ENCODE measurements around the gene PARD3. TPM values are rescaled to one million over a fixed set of nuclear protein-coding genes. Genes with fewer than 3 reads are reported as not detected.

PARD3 gene
- total RNA-seq, 3 donors from 2014 or later (not counting 1 experiment from before 2014, with no cell fraction given) = 0.14 to 0.49 (median 0.38) TPM

DNA sequence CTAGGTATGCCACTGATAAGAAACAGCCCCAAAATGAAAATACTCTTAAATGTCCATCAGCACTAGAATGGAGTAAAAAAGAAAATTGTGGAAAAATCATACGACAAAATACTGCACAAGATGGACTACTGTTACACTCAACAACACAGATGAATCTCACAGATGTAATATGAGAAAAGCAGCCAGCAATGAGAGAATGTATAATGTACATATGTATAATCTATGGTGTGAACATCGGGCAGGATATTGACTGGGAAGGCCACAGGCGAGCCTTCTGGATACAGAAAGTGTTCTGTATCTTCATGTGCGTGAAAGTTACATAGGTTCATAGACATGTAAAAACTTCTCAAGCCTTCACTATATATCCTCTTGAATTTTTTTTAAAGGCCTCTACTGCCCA is 212.6 kb downstream of the PARD3 start:
- TF ChIP-seq CTCF (IDR thresholded peaks at IDR 0.05) = no peak
- H3K27ac Mint-ChIP-seq = no peak overlapping the region
- Histone ChIP-seq H3K4me1 (ENCODE audit: control insufficient read depth, insufficient read depth, low read length) (no peaks in the 10 kb centered on the region), H3K36me3 (ENCODE audit: control insufficient read depth, insufficient read depth, low read length) (no peaks in the 10 kb centered on the region), H3K9me3 (ENCODE audit: control insufficient read depth, insufficient read depth, low read length) (no peaks in the 10 kb centered on the region), H3K27ac (ENCODE audit: low read length) (no peak overlapping the region), H3K27me3 (ENCODE audit: control insufficient read depth, insufficient read depth, low read length) (no peaks in the 10 kb centered on the region), H3K4me3 (ENCODE audit: low read length) (no peak overlapping the region)
- WGBS (ENCODE audit: insufficient coverage) = 100% methylated on average over 3 of the region's 4 CpGs
- peaks cover 0 to 4% of the 10 kb centered on the region in 2 donors for H3K27me3 Mint-ChIP-seq (ENCODE audit: low read depth in 2 of 2)
- intact Hi-C loops (cut with micrococcal nuclease) = no loop called here
- H3K9me3 Mint-ChIP-seq = no peaks in the 10 kb centered on the region
- H3K4me1 Mint-ChIP-seq = no peaks in the 10 kb centered on the region
- ATAC-seq (no peak), DNase-seq (no peak)
- H3K4me3 Mint-ChIP-seq = no peak overlapping the region
- H3K36me3 Mint-ChIP-seq = no peaks in the 10 kb centered on the region

GRCh38 chr10:34601691-34602090 is 213.4 kb downstream of the PARD3 start:
- WGBS (ENCODE audit: insufficient coverage) = no CpG with 5 or more reads among the region's 4 CpGs
- H3K27ac ChIP-seq (ENCODE audit: low read length) = no peak overlapping the region
- H3K4me1 Mint-ChIP-seq = no peaks in the 10 kb centered on the region
- no peaks in the 10 kb centered on the region for H3K27me3 ChIP-seq (ENCODE audit: control insufficient read depth, insufficient read depth, low read length)
- H3K36me3 Mint-ChIP-seq = no peaks in the 10 kb centered on the region
- ATAC-seq (no peak), DNase-seq (no peak)
- H3K36me3 ChIP-seq (ENCODE audit: control insufficient read depth, insufficient read depth, low read length) = no peaks in the 10 kb centered on the region
- no peak overlapping the region for H3K4me3 ChIP-seq (ENCODE audit: low read length)
- peaks cover 0 to 4% of the 10 kb centered on the region in 2 donors for H3K27me3 Mint-ChIP-seq (ENCODE audit: low read depth in 2 of 2)
- no peak overlapping the region for H3K4me3 Mint-ChIP-seq
- no peaks in the 10 kb centered on the region for H3K9me3 Mint-ChIP-seq
- intact Hi-C loops (cut with micrococcal nuclease) = no loop called here
- H3K4me1 ChIP-seq (ENCODE audit: control insufficient read depth, insufficient read depth, low read length) = no peaks in the 10 kb centered on the region
- no peak overlapping the region for H3K27ac Mint-ChIP-seq
- no peaks in the 10 kb centered on the region for H3K9me3 ChIP-seq (ENCODE audit: control insufficient read depth, insufficient read depth, low read length)
- no peak for TF ChIP-seq CTCF (IDR thresholded peaks at IDR 0.05)

DNA sequence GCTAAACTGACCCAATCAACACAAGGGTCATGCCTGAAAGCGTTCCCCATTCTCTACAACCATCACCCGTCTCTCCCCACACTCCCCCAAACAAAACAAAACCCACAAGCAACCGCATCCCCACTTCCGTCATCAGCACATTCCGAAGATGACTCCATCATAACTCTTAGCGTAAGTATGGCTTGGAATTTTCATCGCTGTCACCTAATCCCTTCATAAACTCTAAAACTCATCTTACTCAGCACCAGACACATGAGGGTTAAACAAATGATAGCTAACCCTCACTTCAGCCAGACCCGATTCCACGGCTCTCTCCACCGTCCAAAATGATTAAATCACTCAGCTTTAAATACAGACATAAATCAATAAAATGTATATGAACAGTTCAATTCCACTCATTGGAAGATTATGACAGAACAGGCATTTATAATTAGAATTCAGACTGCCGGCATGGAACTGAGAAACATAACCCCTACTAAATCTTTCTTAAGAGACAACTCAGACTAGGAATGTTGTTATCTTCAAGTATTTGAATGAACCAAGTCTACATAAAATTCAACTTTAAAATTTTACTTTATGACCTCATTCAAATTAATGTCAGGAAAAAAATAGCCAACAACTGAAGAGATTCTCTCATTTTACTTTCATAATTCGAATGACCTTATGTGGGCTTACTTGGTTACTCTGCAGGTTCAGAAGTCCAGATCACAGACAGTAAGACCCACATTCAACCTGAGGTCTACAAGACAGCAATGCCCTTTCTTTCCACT is 215.9 kb downstream of the PARD3 start:
- no peak overlapping the region for H3K4me3 ChIP-seq (ENCODE audit: low read length)
- Mint-ChIP-seq H3K4me1 (no peaks in the 10 kb centered on the region), H3K27ac (no peak overlapping the region), H3K27me3 (ENCODE audit: low read depth in 2 of 2) (peaks cover 7 to 9% of the 10 kb centered on the region in 2 donors), H3K36me3 (no peaks in the 10 kb centered on the region), H3K9me3 (no peaks in the 10 kb centered on the region), H3K4me3 (no peak overlapping the region)
- H3K4me1 ChIP-seq (ENCODE audit: control insufficient read depth, insufficient read depth, low read length) = no peaks in the 10 kb centered on the region
- no peak for TF ChIP-seq CTCF (IDR thresholded peaks at IDR 0.05)
- no peak for ATAC-seq
- intact Hi-C loops (cut with micrococcal nuclease) = no loop called here
- no peak overlapping the region for H3K27ac ChIP-seq (ENCODE audit: low read length)
- no peaks in the 10 kb centered on the region for H3K36me3 ChIP-seq (ENCODE audit: control insufficient read depth, insufficient read depth, low read length)
- WGBS (ENCODE audit: insufficient coverage) = 92% methylated on average over 12 of the region's 12 CpGs
- DNase-seq = no peak
- H3K9me3 ChIP-seq (ENCODE audit: control insufficient read depth, insufficient read depth, low read length) = no peaks in the 10 kb centered on the region
- H3K27me3 ChIP-seq (ENCODE audit: control insufficient read depth, insufficient read depth, low read length) = no peaks in the 10 kb centered on the region

DNA sequence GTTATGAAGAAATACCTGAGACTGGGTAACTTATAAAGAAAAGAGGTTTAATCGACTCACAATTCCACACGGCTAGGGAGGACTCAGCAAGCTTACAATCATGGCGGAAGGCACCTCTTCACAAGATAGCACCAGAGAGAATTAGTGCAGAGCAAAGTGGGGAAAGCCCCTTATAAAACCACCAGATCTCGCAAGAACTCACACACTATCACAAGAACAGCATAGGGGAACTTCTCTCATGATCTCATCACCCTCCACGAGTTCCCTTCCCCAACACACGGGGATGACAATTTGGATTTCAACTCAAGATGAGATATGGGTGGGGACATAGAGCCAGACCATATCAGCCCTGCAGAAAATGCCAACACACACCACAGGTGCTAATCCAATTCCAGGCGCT is 218.7 kb downstream of the PARD3 start:
- intact Hi-C loops (cut with micrococcal nuclease) = no loop called here
- Histone ChIP-seq H3K27me3 (ENCODE audit: control insufficient read depth, insufficient read depth, low read length) (no peaks in the 10 kb centered on the region), H3K4me1 (ENCODE audit: control insufficient read depth, insufficient read depth, low read length) (no peaks in the 10 kb centered on the region), H3K36me3 (ENCODE audit: control insufficient read depth, insufficient read depth, low read length) (no peaks in the 10 kb centered on the region), H3K4me3 (ENCODE audit: low read length) (no peak overlapping the region), H3K27ac (ENCODE audit: low read length) (no peak overlapping the region), H3K9me3 (ENCODE audit: control insufficient read depth, insufficient read depth, low read length) (no peaks in the 10 kb centered on the region)
- Mint-ChIP-seq H3K9me3 (no peaks in the 10 kb centered on the region), H3K4me3 (no peak overlapping the region), H3K4me1 (no peaks in the 10 kb centered on the region), H3K27ac (no peak overlapping the region), H3K27me3 (ENCODE audit: low read depth in 2 of 2) (peaks cover 7 to 13% of the 10 kb centered on the region in 2 donors), H3K36me3 (no peaks in the 10 kb centered on the region)
- ATAC-seq (peak in 1 of 3 donors; percentile 24), DNase-seq (no peak)
- WGBS (ENCODE audit: insufficient coverage) = 90% methylated on average over 4 of the region's 7 CpGs
- no peak for TF ChIP-seq CTCF (IDR thresholded peaks at IDR 0.05)
